HepG2 (cell line): ENCODE results near the gene PAQR5. TPM values are rescaled to one million over a fixed set of nuclear protein-coding genes. Genes with fewer than 3 reads are reported as not detected.

Experiments
- BCL6 ChIP-seq: IDR thresholded peaks from 2 replicates; pipeline ENCODE4 v1.6.1; 2016; ENCODE audit warnings: missing genetic modification reagents, missing compliant biosample characterization
- CHD2 ChIP-seq: IDR thresholded peaks from 2 replicates; pipeline ENCODE4 v1.6.1; 2011; ENCODE audit warnings: low read depth, low read length, improper control_type of control experiment
- EHMT2 ChIP-seq: fragments of 200-600 bp; sonication (generic); IDR thresholded peaks from 2 replicates; pipeline ENCODE4 v1.7.0; 2017; ENCODE audit warnings: antibody characterized with exemption, low read depth, low read length, borderline replicate concordance
- HDAC2 ChIP-seq: sonication (generic); formaldehyde crosslinking; IDR thresholded peaks from 2 replicates; pipeline ENCODE4 v1.4.0; 2020; ENCODE audit warnings: missing genetic modification reagents
- HHEX ChIP-seq: IDR thresholded peaks from 2 replicates; pipeline ENCODE4 v1.6.1; 2016; ENCODE audit warnings: control low read depth
- HNRNPLL ChIP-seq: fragments of 200-400 bp; formaldehyde crosslinking; IDR thresholded peaks from 2 replicates; pipeline ENCODE4 v1.6.1; 2017; ENCODE audit warnings: mild to moderate bottlenecking, low read depth, low read length; ENCODE audit not compliant: poor library complexity, severe bottlenecking
- KDM5A ChIP-seq: fragments of 200-600 bp; sonication (generic); IDR thresholded peaks from 2 replicates; pipeline ENCODE4 v1.7.0; 2018; ENCODE audit warnings: antibody characterized with exemption, mild to moderate bottlenecking, low read length, borderline replicate concordance
- KLF13 ChIP-seq: sonication (generic); formaldehyde crosslinking; IDR thresholded peaks from 2 replicates; pipeline ENCODE4 v1.4.0; 2020; ENCODE audit warnings: mild to moderate bottlenecking, missing genetic modification reagents
- KLF15 ChIP-seq: sonication (generic); formaldehyde crosslinking; IDR thresholded peaks from 2 replicates; pipeline ENCODE4 v1.8.1; 2023; ENCODE audit warnings: borderline replicate concordance, mild to moderate bottlenecking, inconsistent platforms, missing genetic modification reagents, mixed read lengths
- MAFK ChIP-seq, 2 experiments: IDR thresholded peaks in 1 of 2; conservative IDR thresholded peaks in 1 of 2; 2 replicates each; pipeline ENCODE4 v1.6.1; 2011; ENCODE audit warnings: improper control_type of control experiment in 2 of 2, low read length in 2 of 2
- NONO ChIP-seq, 2 experiments: fragments of 450-650 bp in 1 of 2; sonication (generic) in 1 of 2; formaldehyde crosslinking in 1 of 2; IDR thresholded peaks in 1 of 2; conservative IDR thresholded peaks in 1 of 2; 2 replicates each; pipeline versions ENCODE4 v1.6.1 to v1.8.0; 2017 to 2022; ENCODE audit warnings: mild to moderate bottlenecking in 1 of 2, missing genetic modification reagents in 1 of 2, moderate library complexity in 1 of 2
- RXRB ChIP-seq: IDR thresholded peaks from 2 replicates; pipeline ENCODE4 v1.6.1; 2016; ENCODE audit warnings: borderline replicate concordance, missing genetic modification reagents, missing compliant biosample characterization
- ZBTB3 ChIP-seq: sonication (generic); formaldehyde crosslinking; IDR thresholded peaks from 2 replicates; pipeline ENCODE4 v1.4.0; 2020; ENCODE audit warnings: low read depth, mild to moderate bottlenecking, moderate library complexity, missing genetic modification reagents, borderline replicate concordance
- ZKSCAN8 ChIP-seq: IDR thresholded peaks from 2 replicates; pipeline ENCODE4 v1.6.1; 2016; ENCODE audit warnings: borderline replicate concordance, missing genetic modification reagents, missing compliant biosample characterization
- ZNF180 ChIP-seq: sonication (generic); formaldehyde crosslinking; IDR thresholded peaks from 2 replicates; pipeline ENCODE4 v1.4.0; 2020; ENCODE audit warnings: low read depth, missing genetic modification reagents, borderline replicate concordance
- ZNF337 ChIP-seq: sonication (generic); formaldehyde crosslinking; IDR thresholded peaks from 2 replicates; pipeline ENCODE4 v1.5.1; 2020; ENCODE audit warnings: missing genetic modification reagents, low read depth, mild to moderate bottlenecking, borderline replicate concordance
- ZNF678 ChIP-seq: sonication (generic); formaldehyde crosslinking; IDR thresholded peaks from 2 replicates; pipeline ENCODE4 v1.4.0; 2020; ENCODE audit warnings: mild to moderate bottlenecking, missing genetic modification reagents
- ZNF761 ChIP-seq: sonication (generic); formaldehyde crosslinking; conservative IDR thresholded peaks from 2 replicates; pipeline ENCODE4 v1.4.0; 2020; ENCODE audit warnings: mild to moderate bottlenecking, missing genetic modification reagents
- polyA plus RNA-seq, 8 experiments: library from polyadenylated mRNA; depleted of rRNA in 3 of 8; stranded (reverse) in 7 of 8; unstranded in 1 of 8; fragments of >200 nt; fragmentation: Illumina TruSeq in 4 of 8; extraction: Trizol in 4 of 8; gene quantifications; 2 replicates each; pipeline versions ENCODE4 v1.2.1 to v1.2.3, GENCODE V29; 2011 to 2016; ENCODE audit warnings: low read depth in 4 of 8, missing spikeins in 1 of 8, mixed read lengths in 1 of 8; ENCODE audit not compliant: insufficient read depth in 1 of 8
- total RNA-seq, 5 experiments: library from RNA; depleted of rRNA; stranded (reverse); fragments of >200 nt; fragmentation: Illumina TruSeq; extraction: Trizol; gene quantifications; 2 replicates each; pipeline ENCODE4 v1.2.3, GENCODE V29; 2016; ENCODE audit warnings: low read depth in 1 of 5
- TF ChIP-seq, protein P1 (sequence below): sonication (generic); formaldehyde crosslinking; IDR thresholded peaks from 2 replicates; pipeline ENCODE4; 2020; ENCODE audit warnings: missing genetic modification reagents, mild to moderate bottlenecking, borderline replicate concordance
- TF ChIP-seq, protein P2 (sequence below): sonication (generic); formaldehyde crosslinking; IDR thresholded peaks from 2 replicates; pipeline ENCODE4 v1.9.0; 2021; ENCODE audit warnings: missing genetic modification reagents, borderline replicate concordance
- TF ChIP-seq, protein P3 (sequence below): sonication (generic); formaldehyde crosslinking; conservative IDR thresholded peaks from 2 replicates; pipeline ENCODE4 v1.8.1; 2023; ENCODE audit warnings: missing genetic modification reagents

Gene PAQR5
- total and polyA plus RNA-seq, 2 of the 13 experiments (the other 11 are each of a cell fraction or from before 2014, with no cell fraction given) = 0.53 to 1.3 TPM

DNA sequence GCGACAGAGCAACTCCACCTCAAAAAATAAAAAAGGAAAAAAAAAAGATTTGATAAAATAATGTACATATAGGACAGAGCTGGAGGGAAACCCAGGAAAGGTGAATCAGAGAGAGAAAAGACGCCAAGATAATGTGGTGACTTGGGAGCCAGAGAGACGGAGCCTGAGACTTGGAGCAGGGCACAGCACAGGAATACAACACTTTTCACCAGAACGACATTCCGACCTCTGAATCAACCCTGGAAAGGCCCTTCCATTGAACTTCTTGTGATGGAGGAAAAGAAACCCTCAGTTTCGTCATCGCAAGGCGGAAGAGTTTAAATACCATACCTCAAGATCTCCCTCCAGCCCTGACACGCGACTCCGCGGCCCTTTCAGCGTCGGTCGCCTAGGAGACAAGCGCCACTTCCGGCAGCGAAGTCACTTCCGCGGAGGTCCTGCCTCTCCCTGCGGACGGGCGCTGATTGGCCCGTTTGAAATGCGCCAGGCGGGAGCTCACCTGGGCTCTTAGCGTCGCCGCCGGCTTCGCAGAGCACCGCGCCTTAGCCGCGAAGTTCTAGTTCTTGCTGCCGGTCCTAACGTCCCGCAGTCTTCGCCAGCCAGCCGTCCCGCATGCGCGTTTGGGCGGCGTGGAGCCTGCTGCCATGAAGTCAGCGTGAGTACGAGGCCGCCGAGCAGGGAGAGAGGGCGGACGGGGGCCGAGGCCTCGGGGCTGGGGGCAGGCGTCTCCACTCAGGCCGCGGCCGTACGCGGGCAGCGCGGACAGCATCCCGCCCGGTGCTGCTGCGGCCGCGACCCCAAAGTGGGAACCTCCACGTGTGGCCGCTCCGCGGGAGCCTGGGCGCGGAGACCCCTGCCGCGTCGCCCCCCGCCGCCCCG is 115.3 kb downstream of the PAQR5 start, which contains the start of gene KIF23 (continued):
- TF ChIP-seq, protein P1, sequence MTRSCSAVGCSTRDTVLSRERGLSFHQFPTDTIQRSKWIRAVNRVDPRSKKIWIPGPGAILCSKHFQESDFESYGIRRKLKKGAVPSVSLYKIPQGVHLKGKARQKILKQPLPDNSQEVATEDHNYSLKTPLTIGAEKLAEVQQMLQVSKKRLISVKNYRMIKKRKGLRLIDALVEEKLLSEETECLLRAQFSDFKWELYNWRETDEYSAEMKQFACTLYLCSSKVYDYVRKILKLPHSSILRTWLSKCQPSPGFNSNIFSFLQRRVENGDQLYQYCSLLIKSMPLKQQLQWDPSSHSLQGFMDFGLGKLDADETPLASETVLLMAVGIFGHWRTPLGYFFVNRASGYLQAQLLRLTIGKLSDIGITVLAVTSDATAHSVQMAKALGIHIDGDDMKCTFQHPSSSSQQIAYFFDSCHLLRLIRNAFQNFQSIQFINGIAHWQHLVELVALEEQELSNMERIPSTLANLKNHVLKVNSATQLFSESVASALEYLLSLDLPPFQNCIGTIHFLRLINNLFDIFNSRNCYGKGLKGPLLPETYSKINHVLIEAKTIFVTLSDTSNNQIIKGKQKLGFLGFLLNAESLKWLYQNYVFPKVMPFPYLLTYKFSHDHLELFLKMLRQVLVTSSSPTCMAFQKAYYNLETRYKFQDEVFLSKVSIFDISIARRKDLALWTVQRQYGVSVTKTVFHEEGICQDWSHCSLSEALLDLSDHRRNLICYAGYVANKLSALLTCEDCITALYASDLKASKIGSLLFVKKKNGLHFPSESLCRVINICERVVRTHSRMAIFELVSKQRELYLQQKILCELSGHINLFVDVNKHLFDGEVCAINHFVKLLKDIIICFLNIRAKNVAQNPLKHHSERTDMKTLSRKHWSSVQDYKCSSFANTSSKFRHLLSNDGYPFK = peak; percentile 32; the same call in 1 of the 2 replicates
- no peak; the same call in 1 of the 2 replicates for TF ChIP-seq ZKSCAN8 (CRISPR knock-in tag)
- no peak for TF ChIP-seq KDM5A
- TF ChIP-seq HHEX = no peak
- peak; percentile 55; the same call in 1 of the 2 replicates for TF ChIP-seq HDAC2 (CRISPR knock-in tag)
- no peak for TF ChIP-seq ZBTB3
- TF ChIP-seq ZNF337 (CRISPR knock-in tag) = no peak
- TF ChIP-seq EHMT2 = no peak
- TF ChIP-seq, protein P2, sequence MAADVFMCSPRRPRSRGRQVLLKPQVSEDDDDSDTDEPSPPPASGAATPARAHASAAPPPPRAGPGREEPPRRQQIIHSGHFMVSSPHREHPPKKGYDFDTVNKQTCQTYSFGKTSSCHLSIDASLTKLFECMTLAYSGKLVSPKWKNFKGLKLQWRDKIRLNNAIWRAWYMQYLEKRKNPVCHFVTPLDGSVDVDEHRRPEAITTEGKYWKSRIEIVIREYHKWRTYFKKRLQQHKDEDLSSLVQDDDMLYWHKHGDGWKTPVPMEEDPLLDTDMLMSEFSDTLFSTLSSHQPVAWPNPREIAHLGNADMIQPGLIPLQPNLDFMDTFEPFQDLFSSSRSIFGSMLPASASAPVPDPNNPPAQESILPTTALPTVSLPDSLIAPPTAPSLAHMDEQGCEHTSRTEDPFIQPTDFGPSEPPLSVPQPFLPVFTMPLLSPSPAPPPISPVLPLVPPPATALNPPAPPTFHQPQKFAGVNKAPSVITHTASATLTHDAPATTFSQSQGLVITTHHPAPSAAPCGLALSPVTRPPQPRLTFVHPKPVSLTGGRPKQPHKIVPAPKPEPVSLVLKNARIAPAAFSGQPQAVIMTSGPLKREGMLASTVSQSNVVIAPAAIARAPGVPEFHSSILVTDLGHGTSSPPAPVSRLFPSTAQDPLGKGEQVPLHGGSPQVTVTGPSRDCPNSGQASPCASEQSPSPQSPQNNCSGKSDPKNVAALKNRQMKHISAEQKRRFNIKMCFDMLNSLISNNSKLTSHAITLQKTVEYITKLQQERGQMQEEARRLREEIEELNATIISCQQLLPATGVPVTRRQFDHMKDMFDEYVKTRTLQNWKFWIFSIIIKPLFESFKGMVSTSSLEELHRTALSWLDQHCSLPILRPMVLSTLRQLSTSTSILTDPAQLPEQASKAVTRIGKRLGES (CRISPR knock-in tag) = no peak
- TF ChIP-seq ZNF678 = no peak
- no peak for TF ChIP-seq ZNF761 (CRISPR knock-in tag)
- TF ChIP-seq ZNF180 (CRISPR knock-in tag) = no peak
- TF ChIP-seq KLF15 (CRISPR knock-in tag) = no peak
- TF ChIP-seq KLF13 (CRISPR knock-in tag) = 0 out of 2 replicates have a peak, but pooled peaks have one; percentile 73
- TF ChIP-seq MAFK (conservative IDR thresholded peaks at IDR 0.05 in 1 of 2, IDR thresholded peaks at IDR 0.05 in 1 of 2; ENCODE audit: low read length in 2 of 2) = no peak
- TF ChIP-seq BCL6 (CRISPR knock-in tag) = peak; percentile 24; the same call in 1 of the 2 replicates
- TF ChIP-seq HNRNPLL = peak; percentile 99
- TF ChIP-seq, protein P3, sequence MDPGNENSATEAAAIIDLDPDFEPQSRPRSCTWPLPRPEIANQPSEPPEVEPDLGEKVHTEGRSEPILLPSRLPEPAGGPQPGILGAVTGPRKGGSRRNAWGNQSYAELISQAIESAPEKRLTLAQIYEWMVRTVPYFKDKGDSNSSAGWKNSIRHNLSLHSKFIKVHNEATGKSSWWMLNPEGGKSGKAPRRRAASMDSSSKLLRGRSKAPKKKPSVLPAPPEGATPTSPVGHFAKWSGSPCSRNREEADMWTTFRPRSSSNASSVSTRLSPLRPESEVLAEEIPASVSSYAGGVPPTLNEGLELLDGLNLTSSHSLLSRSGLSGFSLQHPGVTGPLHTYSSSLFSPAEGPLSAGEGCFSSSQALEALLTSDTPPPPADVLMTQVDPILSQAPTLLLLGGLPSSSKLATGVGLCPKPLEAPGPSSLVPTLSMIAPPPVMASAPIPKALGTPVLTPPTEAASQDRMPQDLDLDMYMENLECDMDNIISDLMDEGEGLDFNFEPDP (CRISPR knock-in tag) = no peak
- TF ChIP-seq RXRB (CRISPR knock-in tag) = no peak
- TF ChIP-seq CHD2 = 0 out of 2 replicates have a peak, but pooled peaks have one; percentile 43
- no peak for TF ChIP-seq NONO (IDR thresholded peaks at IDR 0.05)
- TF ChIP-seq NONO (CRISPR knock-in tag; conservative IDR thresholded peaks at IDR 0.05) = peak; percentile 71
